GM10266 (cell line): ENCODE data around the gene FOXD2.
A peak's percentile ranks its signal among the peaks of the same experiment; 100 is the strongest.

Experiments used
- DNase-seq: peaks from one replicate; pipeline ENCODE4 v3.0.0; 2012; ENCODE audit errors: extremely low spot score
- CTCF ChIP-seq: IDR thresholded peaks from 2 replicates; pipeline ENCODE4 v1.5.1; 2012; ENCODE audit warnings: mild to moderate bottlenecking, low read depth; ENCODE audit not compliant: control insufficient read depth, insufficient read depth; ENCODE audit errors: missing control alignments

The FOXD2 gene

GRCh38 chr1:47437447-47438164 is at the start of gene FOXD2:
Gene FOXD2, plus strand, starts transcription at chr1:47438044. Its CDS starts 92 bp downstream, at chr1:47438136.
- peak; percentile 99 for DNase-seq
- TF ChIP-seq CTCF = peak; percentile 80

GRCh38 chr1:47388891-47389238 is 49.0 kb upstream of the FOXD2 start:
- DNase-seq = peak; percentile 59

GRCh38 chr1:47389731-47390130 is 48.1 kb upstream of the FOXD2 start:
- DNase-seq = no peak
- no peak for TF ChIP-seq CTCF

More at GRCh38 chr1:47388891-47389238, 49.0 kb upstream of the FOXD2 start:
- TF ChIP-seq CTCF = peak; percentile 67

- DNase-seq = no peak
- no peak for TF ChIP-seq CTCF
Measured at GRCh38 chr1:47390843-47391242, 47.0 kb upstream of the FOXD2 start.

- TF ChIP-seq CTCF = no peak
- DNase-seq = no peak
Measured at GRCh38 chr1:47393141-47393540, 44.7 kb upstream of the FOXD2 start.

- no peak for TF ChIP-seq CTCF
- no peak for DNase-seq
Measured at GRCh38 chr1:47395433-47395832, 42.4 kb upstream of the FOXD2 start.

- TF ChIP-seq CTCF = no peak
- no peak for DNase-seq
Measured at GRCh38 chr1:47396671-47397196, 41.1 kb upstream of the FOXD2 start.
